ENCODE data around the gene ARID4B.

Gene ARID4B

DNA sequence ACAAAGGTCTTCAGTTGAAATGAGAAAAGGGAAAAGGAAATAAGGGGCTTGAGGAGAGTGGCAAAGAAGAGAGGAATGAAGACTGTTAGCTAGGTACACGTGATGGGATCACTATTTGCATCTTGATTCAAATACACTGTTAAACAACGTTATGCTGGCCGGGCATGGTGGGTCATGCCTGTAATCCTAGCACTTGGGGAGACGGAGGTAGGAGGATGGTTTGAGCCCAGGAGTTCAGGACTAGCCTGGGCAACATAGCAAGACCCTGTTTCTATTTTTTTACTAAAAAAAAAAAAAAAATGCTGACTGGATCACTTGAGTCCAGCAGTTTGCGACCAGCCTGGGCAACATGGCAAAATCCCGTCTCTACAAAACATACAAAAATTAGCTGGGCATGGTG, 169.3 kb downstream of the ARID4B start:
- H2AFZ ChIP-seq (ENCODE audit: low read depth, low read length, severe bottlenecking) = no peak overlapping the region
- H3K9me3 ChIP-seq (ENCODE audit: insufficient read depth, low read length) = no peaks in the 10 kb centered on the region
- no peaks in the 10 kb centered on the region for H3F3A ChIP-seq (ENCODE audit: insufficient read depth)
- no peaks in the 10 kb centered on the region for H3K9me2 ChIP-seq (replicated peaks; ENCODE audit: insufficient read depth, low read length)
- TF ChIP-seq, protein P1, sequence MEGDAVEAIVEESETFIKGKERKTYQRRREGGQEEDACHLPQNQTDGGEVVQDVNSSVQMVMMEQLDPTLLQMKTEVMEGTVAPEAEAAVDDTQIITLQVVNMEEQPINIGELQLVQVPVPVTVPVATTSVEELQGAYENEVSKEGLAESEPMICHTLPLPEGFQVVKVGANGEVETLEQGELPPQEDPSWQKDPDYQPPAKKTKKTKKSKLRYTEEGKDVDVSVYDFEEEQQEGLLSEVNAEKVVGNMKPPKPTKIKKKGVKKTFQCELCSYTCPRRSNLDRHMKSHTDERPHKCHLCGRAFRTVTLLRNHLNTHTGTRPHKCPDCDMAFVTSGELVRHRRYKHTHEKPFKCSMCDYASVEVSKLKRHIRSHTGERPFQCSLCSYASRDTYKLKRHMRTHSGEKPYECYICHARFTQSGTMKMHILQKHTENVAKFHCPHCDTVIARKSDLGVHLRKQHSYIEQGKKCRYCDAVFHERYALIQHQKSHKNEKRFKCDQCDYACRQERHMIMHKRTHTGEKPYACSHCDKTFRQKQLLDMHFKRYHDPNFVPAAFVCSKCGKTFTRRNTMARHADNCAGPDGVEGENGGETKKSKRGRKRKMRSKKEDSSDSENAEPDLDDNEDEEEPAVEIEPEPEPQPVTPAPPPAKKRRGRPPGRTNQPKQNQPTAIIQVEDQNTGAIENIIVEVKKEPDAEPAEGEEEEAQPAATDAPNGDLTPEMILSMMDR (IDR thresholded peaks at IDR 0.05; ENCODE audit: insufficient read depth, low read length, poor library complexity, severe bottlenecking) = no peak
- TF ChIP-seq EZH2phosphoT487 (conservative IDR thresholded peaks at IDR 0.05; ENCODE audit: low read length) = no peak
- H3K79me2 ChIP-seq (ENCODE audit: insufficient read depth, low read length) = peaks cover 52% of the 10 kb centered on the region
- no peak overlapping the region for H3K4me2 ChIP-seq (ENCODE audit: low read depth, low read length, poor library complexity, severe bottlenecking)
- H3K9ac ChIP-seq (ENCODE audit: low read length) = no peak overlapping the region
- no peak overlapping the region for H3K27ac ChIP-seq (ENCODE audit: low read depth, low read length)
- H3K27me3 ChIP-seq (ENCODE audit: low read length) = no peaks in the 10 kb centered on the region
- peaks cover 15% of the 10 kb centered on the region; the same call in 1 of the 2 replicates for H3K36me3 ChIP-seq (ENCODE audit: low read length)
- no peak overlapping the region for H3K4me3 ChIP-seq (ENCODE audit: insufficient read depth, low read length, poor library complexity, severe bottlenecking)
- no peaks in the 10 kb centered on the region; the same call in 1 of the 2 replicates for H4K20me1 ChIP-seq (ENCODE audit: low read depth, low read length)

DNA sequence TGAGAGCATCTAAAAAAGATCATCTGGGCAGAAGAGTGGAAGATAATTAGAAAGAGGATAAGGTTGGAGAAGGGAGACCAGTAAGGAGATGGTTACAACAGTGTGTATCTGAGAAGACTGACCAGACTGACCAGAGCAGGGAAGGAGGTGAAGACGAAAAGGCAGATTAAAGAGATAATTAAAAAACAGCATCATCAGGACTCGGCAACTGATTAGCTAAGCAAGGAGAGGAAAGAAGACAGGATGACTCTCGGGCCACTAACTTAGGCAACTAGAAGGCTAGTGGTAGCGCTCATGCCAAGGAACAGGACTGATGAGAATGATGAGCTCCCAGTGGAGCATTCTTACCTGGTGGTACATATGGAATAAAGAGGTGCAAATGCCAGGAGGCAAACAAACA, 170.8 kb downstream of the ARID4B start:
- H3F3A ChIP-seq (ENCODE audit: insufficient read depth) = 0 out of 2 replicates have a peak, but pooled peaks cover 3% of the 10 kb centered on the region
- no peak overlapping the region for H3K27ac ChIP-seq (ENCODE audit: low read depth, low read length)
- TF ChIP-seq EZH2phosphoT487 (conservative IDR thresholded peaks at IDR 0.05; ENCODE audit: low read length) = no peak
- TF ChIP-seq, protein P1 (IDR thresholded peaks at IDR 0.05; ENCODE audit: insufficient read depth, low read length, poor library complexity, severe bottlenecking) = no peak
- H3K9me2 ChIP-seq (replicated peaks; ENCODE audit: insufficient read depth, low read length) = no peaks in the 10 kb centered on the region
- H3K4me3 ChIP-seq (ENCODE audit: insufficient read depth, low read length, poor library complexity, severe bottlenecking) = no peak overlapping the region
- peaks cover 4% of the 10 kb centered on the region for H4K20me1 ChIP-seq (ENCODE audit: low read depth, low read length)
- H3K4me2 ChIP-seq (ENCODE audit: low read depth, low read length, poor library complexity, severe bottlenecking) = no peak overlapping the region
- H3K9ac ChIP-seq (ENCODE audit: low read length) = no peak overlapping the region
- no peak overlapping the region for H2AFZ ChIP-seq (ENCODE audit: low read depth, low read length, severe bottlenecking)
- peaks cover 54% of the 10 kb centered on the region for H3K79me2 ChIP-seq (ENCODE audit: insufficient read depth, low read length)
- H3K36me3 ChIP-seq (ENCODE audit: low read length) = peaks cover 18% of the 10 kb centered on the region; the same call in 1 of the 2 replicates
- H3K9me3 ChIP-seq (ENCODE audit: insufficient read depth, low read length) = no peaks in the 10 kb centered on the region
- H3K27me3 ChIP-seq (ENCODE audit: low read length) = no peaks in the 10 kb centered on the region

DNA sequence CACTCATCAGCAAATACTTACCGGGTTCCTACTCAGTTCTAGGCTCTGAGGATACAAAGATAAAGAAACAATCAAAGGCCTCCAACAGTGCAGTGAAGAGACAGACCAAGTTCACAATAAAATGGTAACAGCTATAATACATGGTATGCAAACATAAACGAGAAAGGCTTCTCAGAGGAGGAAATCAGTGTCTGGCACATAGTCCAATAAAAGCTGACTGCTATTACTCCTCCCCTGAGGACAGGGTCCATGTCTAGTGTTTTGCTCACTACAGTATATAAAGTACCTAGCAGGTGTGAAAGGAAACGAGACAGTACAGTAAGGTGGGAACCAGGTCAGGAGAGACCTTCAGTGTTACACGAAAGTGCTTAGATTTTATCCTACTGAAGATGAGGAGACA, 171.2 kb downstream of the ARID4B start:
- peaks cover 21% of the 10 kb centered on the region; the same call in 1 of the 2 replicates for H3K36me3 ChIP-seq (ENCODE audit: low read length)

More for the DNA sequence above, 171.2 kb downstream of the ARID4B start:
- no peak overlapping the region for H3K4me3 ChIP-seq (ENCODE audit: insufficient read depth, low read length, poor library complexity, severe bottlenecking)
- H3K27me3 ChIP-seq (ENCODE audit: low read length) = no peaks in the 10 kb centered on the region
- H3K9ac ChIP-seq (ENCODE audit: low read length) = no peak overlapping the region
- H3K4me2 ChIP-seq (ENCODE audit: low read depth, low read length, poor library complexity, severe bottlenecking) = no peak overlapping the region
- peaks cover 54% of the 10 kb centered on the region for H3K79me2 ChIP-seq (ENCODE audit: insufficient read depth, low read length)
- peaks cover 4% of the 10 kb centered on the region for H4K20me1 ChIP-seq (ENCODE audit: low read depth, low read length)
- no peaks in the 10 kb centered on the region for H3K9me2 ChIP-seq (replicated peaks; ENCODE audit: insufficient read depth, low read length)
- H2AFZ ChIP-seq (ENCODE audit: low read depth, low read length, severe bottlenecking) = no peak overlapping the region
- TF ChIP-seq EZH2phosphoT487 (conservative IDR thresholded peaks at IDR 0.05; ENCODE audit: low read length) = no peak
- TF ChIP-seq, protein P1 (IDR thresholded peaks at IDR 0.05; ENCODE audit: insufficient read depth, low read length, poor library complexity, severe bottlenecking) = no peak
- H3F3A ChIP-seq (ENCODE audit: insufficient read depth) = 0 out of 2 replicates have a peak, but pooled peaks cover 3% of the 10 kb centered on the region
- H3K27ac ChIP-seq (ENCODE audit: low read depth, low read length) = no peak overlapping the region
- H3K9me3 ChIP-seq (ENCODE audit: insufficient read depth, low read length) = no peaks in the 10 kb centered on the region
